ENCODE measurements around the gene PIGN. TPM values are rescaled to one million over a fixed set of nuclear protein-coding genes. Genes with fewer than 3 reads are reported as not detected.
"Not testable (repeated sequence)": the region's sequence is repeated elsewhere in the genome, so short reads cannot be mapped to it uniquely, and the experiment has no call there.

PIGN gene
- total RNA-seq, 1 donor from 2014 or later, result 55.7 TPM

GRCh38 chr18:62183578-62184195 lies 3.2 kb downstream of the PIGN start:
- no peak for DNase-seq (ENCODE audit: low spot score)

- no peak for DNase-seq (ENCODE audit: low spot score)
Measured at GRCh38 chr18:62182220-62182619, 4.6 kb downstream of the PIGN start.

- no peak for DNase-seq (ENCODE audit: low spot score)
Measured at GRCh38 chr18:62179213-62179612, 7.6 kb downstream of the PIGN start.

GRCh38 chr18:62177271-62177670 lies 9.6 kb downstream of the PIGN start:
- no peak for DNase-seq (ENCODE audit: low spot score)

GRCh38 chr18:62175521-62175920 lies 11.3 kb downstream of the PIGN start:
- DNase-seq (ENCODE audit: low spot score), result no peak

- no peak for DNase-seq (ENCODE audit: low spot score)
Measured at GRCh38 chr18:62172298-62172697, 14.6 kb downstream of the PIGN start.

- no peak for DNase-seq (ENCODE audit: low spot score)
Measured at GRCh38 chr18:62170857-62171256, 16.0 kb downstream of the PIGN start.

GRCh38 chr18:62166524-62166923 lies 20.3 kb downstream of the PIGN start:
- not testable (repeated sequence) for DNase-seq (ENCODE audit: low spot score)

- no peak for DNase-seq (ENCODE audit: low spot score)
Measured at GRCh38 chr18:62165583-62165982, 21.3 kb downstream of the PIGN start.

- no peak for DNase-seq (ENCODE audit: low spot score)
Measured at GRCh38 chr18:62164855-62165487, 21.9 kb downstream of the PIGN start.

- DNase-seq (ENCODE audit: low spot score), result no peak
Measured at GRCh38 chr18:62164310-62164709, 22.5 kb downstream of the PIGN start.

- DNase-seq (ENCODE audit: low spot score), result no peak
Measured at GRCh38 chr18:62157843-62158242, 29.0 kb downstream of the PIGN start.

GRCh38 chr18:62152844-62153243 lies 34.0 kb downstream of the PIGN start:
- no peak for DNase-seq (ENCODE audit: low spot score)

GRCh38 chr18:62151068-62151771 lies 35.6 kb downstream of the PIGN start:
- no peak for DNase-seq (ENCODE audit: low spot score)

- no peak for DNase-seq (ENCODE audit: low spot score)
Measured at GRCh38 chr18:62144338-62144737, 42.5 kb downstream of the PIGN start.

GRCh38 chr18:62140259-62140658 lies 46.6 kb downstream of the PIGN start:
- no peak for DNase-seq (ENCODE audit: low spot score)

- DNase-seq (ENCODE audit: low spot score), result no peak
Measured at GRCh38 chr18:62138461-62139235, 48.2 kb downstream of the PIGN start.

- DNase-seq (ENCODE audit: low spot score), result peak; percentile 49
Measured at GRCh38 chr18:62131301-62131909, 55.5 kb downstream of the PIGN start.

- peak; percentile 44 for DNase-seq (ENCODE audit: low spot score)
Measured at GRCh38 chr18:62128157-62128556, 58.7 kb downstream of the PIGN start.

- DNase-seq (ENCODE audit: low spot score), result no peak
Measured at GRCh38 chr18:62126737-62127136, 60.1 kb downstream of the PIGN start.

GRCh38 chr18:62125702-62126101 lies 61.2 kb downstream of the PIGN start:
- DNase-seq (ENCODE audit: low spot score), result no peak

GRCh38 chr18:62122330-62122729 lies 64.5 kb downstream of the PIGN start:
- no peak for DNase-seq (ENCODE audit: low spot score)
